HG02798 (cell line): ENCODE results near the gene AARS1.
"Not testable (repeated sequence)": the region's sequence is repeated elsewhere in the genome, so short reads cannot be mapped to it uniquely, and the experiment has no call there.

Source experiments
- ATAC-seq: cut with Tn5 transposase; IDR thresholded peaks from one replicate; pipeline ENCODE4 v1.9.1; 2021; ENCODE audit warnings: mild to moderate bottlenecking; ENCODE audit not compliant: unreplicated experiment, poor library complexity

AARS1 gene

GRCh38 chr16:70231831-70232230, 57.5 kb downstream of the AARS1 start:
- not testable (repeated sequence) for ATAC-seq

- ATAC-seq, result not testable (repeated sequence)
Measured at GRCh38 chr16:70226024-70226423, 63.3 kb downstream of the AARS1 start.

GRCh38 chr16:70225430-70225829, 63.9 kb downstream of the AARS1 start:
- not testable (repeated sequence) for ATAC-seq

GRCh38 chr16:70224645-70225044, 64.7 kb downstream of the AARS1 start:
- ATAC-seq, result not testable (repeated sequence)

- not testable (repeated sequence) for ATAC-seq
Measured at GRCh38 chr16:70223971-70224513, 65.3 kb downstream of the AARS1 start.

- ATAC-seq, result not testable (repeated sequence)
Measured at GRCh38 chr16:70223216-70223615, 66.1 kb downstream of the AARS1 start.

- not testable (repeated sequence) for ATAC-seq
Measured at GRCh38 chr16:70222574-70222973, 66.7 kb downstream of the AARS1 start.

GRCh38 chr16:70218586-70218985, 70.7 kb downstream of the AARS1 start:
- ATAC-seq, result not testable (repeated sequence)

GRCh38 chr16:70206382-70206781, 82.9 kb downstream of the AARS1 start:
- not testable (repeated sequence) for ATAC-seq

- ATAC-seq, result not testable (repeated sequence)
Measured at GRCh38 chr16:70204668-70205405, 84.5 kb downstream of the AARS1 start.

- not testable (repeated sequence) for ATAC-seq
Measured at GRCh38 chr16:70204010-70204409, 85.3 kb downstream of the AARS1 start.

GRCh38 chr16:70203508-70203907, 85.8 kb downstream of the AARS1 start:
- ATAC-seq, result not testable (repeated sequence)
